Endothelial cell of umbilical vein (primary cell): ENCODE measurements around the gene EML1. TPM values are rescaled to one million over a fixed set of nuclear protein-coding genes. Genes with fewer than 3 reads are reported as not detected.

Experiments used
- BruUV-seq: library from RNA; stranded (reverse); fragments of 400-500 nt; replicated peaks from 2 replicates; lab custom pipeline; 2021; lab: Mats Ljungman, UMichigan
- CTCF ChIA-PET: fragments of 300-600, 350-600 bp; sonication (Branson Sonifier 250); formaldehyde crosslinking; loops from one replicate; lab custom pipeline; 2021; ENCODE audit warnings: antibody characterized with exemption, inconsistent platforms; lab: Charles Lee
- POLR2A ChIA-PET: fragments of 300-600, 350-600 bp; sonication (Branson Sonifier 250); formaldehyde crosslinking; loops from one replicate; lab custom pipeline; 2021; ENCODE audit warnings: antibody characterized with exemption, inconsistent platforms; lab: Charles Lee
- DNase-seq: peaks from one replicate; pipeline ENCODE4 v3.0.0-alpha.2; 2011; ENCODE audit warnings: low read depth, low spot score
- FAIRE-seq: peaks from 2 replicates; lab custom pipeline; 2011; peaks lifted over from hg19 to GRCh38; lab: Jason Lieb, UNC
- H2AFZ ChIP-seq: 2 replicates; pipeline ENCODE4 v1.6.0; 2012; ENCODE audit warnings: low read depth, low read length, control low read depth, inconsistent platforms
- H3K27ac ChIP-seq: 2 replicates; pipeline ENCODE4 v1.5.1; 2011; ENCODE audit warnings: low read depth, mild to moderate bottlenecking, control low read depth, low read length, moderate library complexity; ENCODE audit not compliant: insufficient read depth
- H3K27me3 ChIP-seq, 2 experiments: 2 replicates each; pipeline versions ENCODE4 v1.6.0 to v1.6.1; 2011; ENCODE audit warnings: low read length in 2 of 2, mixed read lengths in 1 of 2; ENCODE audit not compliant: control insufficient read depth in 2 of 2, insufficient read depth in 2 of 2
- H3K36me3 ChIP-seq, 2 experiments: 2 replicates in 1 of 2; 3 replicates in 1 of 2; pipeline ENCODE4 v1.5.1; 2011; ENCODE audit warnings: low read length in 2 of 2, mild to moderate bottlenecking in 1 of 2, moderate library complexity in 1 of 2; ENCODE audit not compliant: control insufficient read depth in 2 of 2, insufficient read depth in 2 of 2; ENCODE audit errors: extremely low read depth in 1 of 2
- H3K4me1 ChIP-seq: 3 replicates; pipeline ENCODE4 v1.5.1; 2011; ENCODE audit warnings: mild to moderate bottlenecking, low read length; ENCODE audit not compliant: control insufficient read depth, insufficient read depth; ENCODE audit errors: extremely low read depth
- H3K4me2 ChIP-seq: 2 replicates; pipeline ENCODE4 v1.6.1; 2011; ENCODE audit warnings: low read length, control low read depth, mixed read lengths; ENCODE audit not compliant: insufficient read depth
- H3K4me3 ChIP-seq, 3 experiments: fragments of 200-600 bp in 1 of 3; sonication (generic), shearing (Covaris generic) in 1 of 3; replicated peaks in 1 of 3; 2 replicates each; pipeline ENCODE4 v1.5.1; 2011 to 2016; ENCODE audit warnings: control low read depth in 3 of 3, low read length in 3 of 3, mild to moderate bottlenecking in 2 of 3, inconsistent platforms in 1 of 3, low read depth in 1 of 3, moderate library complexity in 1 of 3; ENCODE audit not compliant: insufficient read depth in 1 of 3
- H3K79me2 ChIP-seq: 2 replicates; pipeline ENCODE4 v1.6.0; 2012; ENCODE audit warnings: low read length, inconsistent platforms; ENCODE audit not compliant: control insufficient read depth, insufficient read depth
- H3K9ac ChIP-seq: replicated peaks from 2 replicates; pipeline ENCODE3; 2011; ENCODE audit warnings: low read length, control low read depth; ENCODE audit not compliant: insufficient read depth; ENCODE audit errors: extremely low read depth
- H3K9me1 ChIP-seq: replicated peaks from 3 replicates; pipeline ENCODE4 v1.6.0; 2011; ENCODE audit warnings: mild to moderate bottlenecking, low read length; ENCODE audit not compliant: control insufficient read depth, insufficient read depth; ENCODE audit errors: extremely low read depth
- H3K9me3 ChIP-seq: replicated peaks from 2 replicates; pipeline ENCODE4 v1.5.1; 2012; ENCODE audit warnings: low read length, inconsistent platforms; ENCODE audit not compliant: control insufficient read depth, insufficient read depth
- H4K20me1 ChIP-seq: replicated peaks from 2 replicates; pipeline ENCODE3; 2011; ENCODE audit warnings: mild to moderate bottlenecking, low read length; ENCODE audit not compliant: control insufficient read depth, insufficient read depth; ENCODE audit errors: extremely low read depth
- EZH2 ChIP-seq: IDR thresholded peaks from 2 replicates; pipeline ENCODE4 v1.6.1; 2012; ENCODE audit warnings: borderline replicate concordance, low read depth, mild to moderate bottlenecking, moderate library complexity, low read length, inconsistent platforms; ENCODE audit not compliant: severe bottlenecking
- FOS ChIP-seq: IDR thresholded peaks from 2 replicates; pipeline ENCODE4 v1.6.1; 2011; ENCODE audit warnings: mild to moderate bottlenecking, low read length, moderate library complexity, borderline replicate concordance; ENCODE audit not compliant: insufficient read depth
- GATA2 ChIP-seq: IDR thresholded peaks from 2 replicates; pipeline ENCODE4 v1.7.0; 2011; ENCODE audit warnings: low read depth, mild to moderate bottlenecking, moderate library complexity, mixed read lengths, low read length; ENCODE audit not compliant: insufficient read length, insufficient read depth
- JUN ChIP-seq: IDR thresholded peaks from 2 replicates; pipeline ENCODE4 v1.6.1; 2011; ENCODE audit warnings: borderline replicate concordance, low read depth; ENCODE audit not compliant: insufficient read length, insufficient read depth
- MYC ChIP-seq: IDR thresholded peaks from one replicate; pipeline ENCODE4 v1.6.1; 2011; ENCODE audit warnings: mild to moderate bottlenecking, low read depth, low read length
- POLR2A ChIP-seq: IDR thresholded peaks from 2 replicates; pipeline ENCODE4 v1.6.1; 2012; ENCODE audit warnings: low read depth, mild to moderate bottlenecking, control low read depth, low read length
- POLR2AphosphoS5 ChIP-seq: IDR thresholded peaks from 2 replicates; pipeline ENCODE4 v1.6.1; 2012; ENCODE audit warnings: low read depth, mild to moderate bottlenecking, control low read depth, low read length, moderate library complexity; ENCODE audit not compliant: insufficient read depth
- dilution Hi-C: fragments of 300-500 bp; cut with MboI; formaldehyde crosslinking; loops from one replicate; pipeline ENCODE4 v1.15.0; 2019; ENCODE audit warnings: low sequenced_read_pairs; ENCODE audit not compliant: extremely low pct_ligation_motif_present
- intact Hi-C: fragments of 100-400 bp; cut with micrococcal nuclease; formaldehyde crosslinking; loops from one replicate; pipeline ENCODE4 v1.10.0; 2022
- polyA plus RNA-seq, 4 experiments: library from polyadenylated mRNA; depleted of rRNA in 3 of 4; stranded (reverse) in 3 of 4; unstranded in 1 of 4; fragments of >200 nt; gene quantifications; 2 replicates each; pipeline versions ENCODE4 v1.2.1 to v1.2.3, GENCODE V29; 2011 to 2012; ENCODE audit warnings: missing spikeins in 1 of 4
- total RNA-seq: library from RNA; stranded (reverse); gene quantifications from 2 replicates; pipeline ENCODE4 v1.2.3, GENCODE V29; 2021
- TF ChIP-seq, protein P1 (sequence below), 2 donors: IDR thresholded peaks; 1 replicate in 1 of 2; 2 replicates in 1 of 2; pipeline ENCODE4 v1.5.1; 2011; ENCODE audit warnings: low read length in 2 of 2, mild to moderate bottlenecking in 2 of 2, moderate library complexity in 2 of 2, control low read depth in 1 of 2, inconsistent platforms in 1 of 2, low read depth in 1 of 2; ENCODE audit not compliant: insufficient read depth in 1 of 2; ENCODE audit errors: extremely low read depth in 1 of 2
- TF ChIP-seq, protein P2 (sequence below): IDR thresholded peaks from 2 replicates; pipeline ENCODE4 v1.6.1; 2011; ENCODE audit not compliant: insufficient read depth, insufficient read length

The EML1 gene
- total and polyA plus RNA-seq, 2 donors (not counting 3 experiments of a cell fraction or from before 2014, with no cell fraction given), result 22.9 to 33.0 TPM

DNA sequence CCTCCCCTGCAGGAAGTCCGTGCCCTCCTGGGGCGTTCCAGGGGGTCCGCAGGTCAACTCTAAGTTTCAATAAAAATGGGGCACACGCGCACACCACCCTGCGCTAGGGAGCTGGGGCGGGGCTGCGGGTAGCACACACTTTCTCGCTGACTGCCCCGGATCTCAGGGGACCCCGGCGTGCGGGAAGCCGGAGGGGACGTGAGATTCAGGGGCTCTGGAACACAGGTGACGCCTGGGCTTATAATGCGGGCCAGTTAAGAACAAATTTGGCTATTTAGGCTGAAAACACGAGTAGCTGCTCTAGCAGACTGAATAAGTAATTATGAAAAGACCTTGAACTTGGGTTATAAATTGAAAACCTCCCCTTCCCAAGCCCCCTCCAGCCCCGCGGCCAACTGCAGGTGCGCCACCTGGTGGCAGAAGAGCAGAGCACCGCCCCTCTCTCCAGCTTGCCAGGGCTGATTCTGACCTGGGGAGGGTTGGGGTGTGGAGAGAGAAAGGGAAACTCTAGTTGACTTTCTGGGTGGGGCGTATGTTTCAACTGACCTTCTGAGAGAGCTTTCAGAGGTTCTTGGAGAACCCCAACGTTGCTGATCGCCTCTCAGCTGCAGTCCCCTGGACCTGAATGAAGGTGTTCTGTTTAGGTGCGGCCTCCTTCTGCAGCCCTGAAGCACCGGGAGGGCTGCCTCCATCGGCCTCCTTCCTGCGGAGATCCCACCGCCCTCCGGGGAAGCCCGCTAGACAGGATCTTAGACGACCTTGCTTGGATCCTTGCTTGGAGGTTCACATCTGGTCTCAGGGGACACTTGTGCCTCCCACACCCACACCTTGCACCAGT is 153.7 kb downstream of the EML1 start:
- FAIRE-seq (peak; percentile 75), DNase-seq (peak; percentile 26)
- Histone ChIP-seq H3K27ac (no peak overlapping the region), H3K79me2 (no peaks in the 10 kb centered on the region), H3K4me2 (no peak overlapping the region), H4K20me1 (no peaks in the 10 kb centered on the region), H3K36me3 (no peaks in the 10 kb centered on the region), H3K4me3 (no peak overlapping the region), H3K4me1 (no peaks in the 10 kb centered on the region), H2AFZ (no peak overlapping the region), H3K9me1 (no peaks in the 10 kb centered on the region), H3K27me3 (no peaks in the 10 kb centered on the region), H3K9ac (no peak overlapping the region), H3K9me3 (no peaks in the 10 kb centered on the region)
- intact Hi-C loops (loop anchor here (2.0 to 5.0 kb wide), 2 partner anchors 264 to 425 kb away; no protein-coding TSS in a partner anchor), dilution Hi-C loops (no loop called here)
- ChIA-PET POLR2A (interaction anchor here (0.5 kb wide), 1 partner anchor 8 kb away, joined by 3 read pairs; no protein-coding TSS in a partner anchor), CTCF (interaction anchor here (0.7 to 2.0 kb wide), 21 partner anchors 8 to 558 kb away, joined by 3 to 20 read pairs (median 5); partner anchors contain the start of gene CYP46A1)
- BruUV-seq, result no TSS peak
- TF ChIP-seq, protein P1, sequence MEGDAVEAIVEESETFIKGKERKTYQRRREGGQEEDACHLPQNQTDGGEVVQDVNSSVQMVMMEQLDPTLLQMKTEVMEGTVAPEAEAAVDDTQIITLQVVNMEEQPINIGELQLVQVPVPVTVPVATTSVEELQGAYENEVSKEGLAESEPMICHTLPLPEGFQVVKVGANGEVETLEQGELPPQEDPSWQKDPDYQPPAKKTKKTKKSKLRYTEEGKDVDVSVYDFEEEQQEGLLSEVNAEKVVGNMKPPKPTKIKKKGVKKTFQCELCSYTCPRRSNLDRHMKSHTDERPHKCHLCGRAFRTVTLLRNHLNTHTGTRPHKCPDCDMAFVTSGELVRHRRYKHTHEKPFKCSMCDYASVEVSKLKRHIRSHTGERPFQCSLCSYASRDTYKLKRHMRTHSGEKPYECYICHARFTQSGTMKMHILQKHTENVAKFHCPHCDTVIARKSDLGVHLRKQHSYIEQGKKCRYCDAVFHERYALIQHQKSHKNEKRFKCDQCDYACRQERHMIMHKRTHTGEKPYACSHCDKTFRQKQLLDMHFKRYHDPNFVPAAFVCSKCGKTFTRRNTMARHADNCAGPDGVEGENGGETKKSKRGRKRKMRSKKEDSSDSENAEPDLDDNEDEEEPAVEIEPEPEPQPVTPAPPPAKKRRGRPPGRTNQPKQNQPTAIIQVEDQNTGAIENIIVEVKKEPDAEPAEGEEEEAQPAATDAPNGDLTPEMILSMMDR (IDR thresholded peaks at IDR 0.05; ENCODE audit: extremely low read depth in 1 of 2, insufficient read depth in 1 of 2, low read depth in 1 of 2, low read length in 2 of 2), result peak; percentile 87 to 94
- TF ChIP-seq FOS, result no peak

GRCh38 chr14:99947695-99948094 is 154.5 kb downstream of the EML1 start:
- H3K9ac ChIP-seq, result no peak overlapping the region
- no peak overlapping the region for H3K27ac ChIP-seq
- H3K9me3 ChIP-seq, result no peaks in the 10 kb centered on the region
- dilution Hi-C loops, result no loop called here
- DNase-seq (no peak), FAIRE-seq (no peak)
- TF ChIP-seq POLR2AphosphoS5 (no peak), EZH2 (no peak), JUN (no peak), GATA2 (no peak), MYC (no peak), FOS (no peak), POLR2A (no peak)
- TF ChIP-seq, protein P1 (IDR thresholded peaks at IDR 0.05; ENCODE audit: extremely low read depth in 1 of 2, insufficient read depth in 1 of 2, low read depth in 1 of 2, low read length in 2 of 2), result no peak
- TF ChIP-seq, protein P2, sequence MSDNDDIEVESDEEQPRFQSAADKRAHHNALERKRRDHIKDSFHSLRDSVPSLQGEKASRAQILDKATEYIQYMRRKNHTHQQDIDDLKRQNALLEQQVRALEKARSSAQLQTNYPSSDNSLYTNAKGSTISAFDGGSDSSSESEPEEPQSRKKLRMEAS, result no peak
- no peaks in the 10 kb centered on the region for H3K4me1 ChIP-seq
- intact Hi-C loops, result loop anchor here (2.0 to 5.0 kb wide), 2 partner anchors 265 to 425 kb away; no protein-coding TSS in a partner anchor
- H3K4me2 ChIP-seq, result no peak overlapping the region
- H3K79me2 ChIP-seq, result no peaks in the 10 kb centered on the region
- no peak overlapping the region for H3K4me3 ChIP-seq
- H2AFZ ChIP-seq, result no peak overlapping the region
- no TSS peak for BruUV-seq
- H3K9me1 ChIP-seq, result no peaks in the 10 kb centered on the region
- POLR2A ChIA-PET, result no interaction called here
- H4K20me1 ChIP-seq, result no peaks in the 10 kb centered on the region
- CTCF ChIA-PET, result interaction anchor here (0.7 to 2.0 kb wide), 18 partner anchors 8 to 559 kb away, joined by 3 to 20 read pairs (median 5); partner anchors contain the start of gene CYP46A1
- no peaks in the 10 kb centered on the region for H3K36me3 ChIP-seq
- H3K27me3 ChIP-seq, result no peaks in the 10 kb centered on the region
